Panc1 (cell line): ENCODE results near the gene SLC22A2.
"Not testable (repeated sequence)": the region's sequence is repeated elsewhere in the genome, so short reads cannot be mapped to it uniquely, and the experiment has no call there.

Experiments
- POLR2AphosphoS5 ChIP-seq: IDR thresholded peaks from 2 replicates; pipeline ENCODE4 v1.6.1; 2012; ENCODE audit warnings: mild to moderate bottlenecking, low read depth, low read length, moderate library complexity
- SIN3A ChIP-seq: IDR thresholded peaks from 2 replicates; pipeline ENCODE4 v1.6.1; 2012; ENCODE audit warnings: low read depth, mild to moderate bottlenecking, low read length, moderate library complexity, borderline replicate concordance; ENCODE audit not compliant: insufficient read depth
- TCF7L2 ChIP-seq: IDR thresholded peaks from 2 replicates; pipeline ENCODE4 v1.6.1; 2011; ENCODE audit warnings: mild to moderate bottlenecking, low read depth, low read length, inconsistent platforms
- TF ChIP-seq, protein P1 (sequence below): fragments of 450-650 bp; IDR thresholded peaks from 2 replicates; pipeline ENCODE4 v1.5.1; 2017; ENCODE audit warnings: mild to moderate bottlenecking
- TF ChIP-seq, protein P2 (sequence below), 2 experiments: IDR thresholded peaks; 2 replicates each; pipeline ENCODE4 v1.6.1; 2011 to 2012; ENCODE audit warnings: low read depth in 2 of 2, control low read depth in 1 of 2, low read length in 1 of 2, mild to moderate bottlenecking in 1 of 2, moderate library complexity in 1 of 2; ENCODE audit not compliant: insufficient read depth in 1 of 2

DNA sequence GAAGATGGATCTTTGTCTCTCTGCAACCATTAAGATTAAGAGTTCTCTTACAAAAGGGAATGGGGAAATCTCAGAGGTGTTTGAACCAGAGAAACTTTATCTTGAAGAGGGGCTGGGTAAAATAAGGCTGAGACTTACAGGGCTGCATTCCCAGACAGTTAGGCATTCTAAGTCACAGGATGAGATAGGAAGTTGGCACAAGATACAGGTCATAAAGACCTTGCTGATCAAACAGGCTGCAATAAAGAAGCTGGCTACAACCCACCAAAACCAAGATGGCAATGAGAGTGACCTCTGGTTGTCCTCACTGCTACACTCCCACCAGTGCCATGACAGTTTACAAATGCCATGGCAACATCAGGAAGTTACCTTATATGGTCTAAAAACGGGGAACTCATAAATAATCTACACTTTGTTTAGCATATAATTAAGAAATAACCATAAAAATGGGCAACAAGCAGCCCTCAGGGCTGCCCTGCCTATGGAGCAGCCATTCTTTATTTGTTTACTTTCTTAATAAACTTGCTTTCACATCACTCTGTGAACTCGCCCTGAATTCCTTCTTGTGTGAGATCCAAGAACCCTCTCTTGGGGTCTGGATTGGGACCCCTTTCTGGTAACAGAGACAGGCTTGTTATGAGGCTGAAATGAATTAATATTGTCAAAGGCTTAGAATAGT, 20.9 kb downstream of the SLC22A2 start:
- TF ChIP-seq, protein P1, sequence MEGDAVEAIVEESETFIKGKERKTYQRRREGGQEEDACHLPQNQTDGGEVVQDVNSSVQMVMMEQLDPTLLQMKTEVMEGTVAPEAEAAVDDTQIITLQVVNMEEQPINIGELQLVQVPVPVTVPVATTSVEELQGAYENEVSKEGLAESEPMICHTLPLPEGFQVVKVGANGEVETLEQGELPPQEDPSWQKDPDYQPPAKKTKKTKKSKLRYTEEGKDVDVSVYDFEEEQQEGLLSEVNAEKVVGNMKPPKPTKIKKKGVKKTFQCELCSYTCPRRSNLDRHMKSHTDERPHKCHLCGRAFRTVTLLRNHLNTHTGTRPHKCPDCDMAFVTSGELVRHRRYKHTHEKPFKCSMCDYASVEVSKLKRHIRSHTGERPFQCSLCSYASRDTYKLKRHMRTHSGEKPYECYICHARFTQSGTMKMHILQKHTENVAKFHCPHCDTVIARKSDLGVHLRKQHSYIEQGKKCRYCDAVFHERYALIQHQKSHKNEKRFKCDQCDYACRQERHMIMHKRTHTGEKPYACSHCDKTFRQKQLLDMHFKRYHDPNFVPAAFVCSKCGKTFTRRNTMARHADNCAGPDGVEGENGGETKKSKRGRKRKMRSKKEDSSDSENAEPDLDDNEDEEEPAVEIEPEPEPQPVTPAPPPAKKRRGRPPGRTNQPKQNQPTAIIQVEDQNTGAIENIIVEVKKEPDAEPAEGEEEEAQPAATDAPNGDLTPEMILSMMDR, result not testable (repeated sequence)
- TF ChIP-seq POLR2AphosphoS5, SIN3A, TCF7L2: not testable (repeated sequence)
- TF ChIP-seq, protein P2, sequence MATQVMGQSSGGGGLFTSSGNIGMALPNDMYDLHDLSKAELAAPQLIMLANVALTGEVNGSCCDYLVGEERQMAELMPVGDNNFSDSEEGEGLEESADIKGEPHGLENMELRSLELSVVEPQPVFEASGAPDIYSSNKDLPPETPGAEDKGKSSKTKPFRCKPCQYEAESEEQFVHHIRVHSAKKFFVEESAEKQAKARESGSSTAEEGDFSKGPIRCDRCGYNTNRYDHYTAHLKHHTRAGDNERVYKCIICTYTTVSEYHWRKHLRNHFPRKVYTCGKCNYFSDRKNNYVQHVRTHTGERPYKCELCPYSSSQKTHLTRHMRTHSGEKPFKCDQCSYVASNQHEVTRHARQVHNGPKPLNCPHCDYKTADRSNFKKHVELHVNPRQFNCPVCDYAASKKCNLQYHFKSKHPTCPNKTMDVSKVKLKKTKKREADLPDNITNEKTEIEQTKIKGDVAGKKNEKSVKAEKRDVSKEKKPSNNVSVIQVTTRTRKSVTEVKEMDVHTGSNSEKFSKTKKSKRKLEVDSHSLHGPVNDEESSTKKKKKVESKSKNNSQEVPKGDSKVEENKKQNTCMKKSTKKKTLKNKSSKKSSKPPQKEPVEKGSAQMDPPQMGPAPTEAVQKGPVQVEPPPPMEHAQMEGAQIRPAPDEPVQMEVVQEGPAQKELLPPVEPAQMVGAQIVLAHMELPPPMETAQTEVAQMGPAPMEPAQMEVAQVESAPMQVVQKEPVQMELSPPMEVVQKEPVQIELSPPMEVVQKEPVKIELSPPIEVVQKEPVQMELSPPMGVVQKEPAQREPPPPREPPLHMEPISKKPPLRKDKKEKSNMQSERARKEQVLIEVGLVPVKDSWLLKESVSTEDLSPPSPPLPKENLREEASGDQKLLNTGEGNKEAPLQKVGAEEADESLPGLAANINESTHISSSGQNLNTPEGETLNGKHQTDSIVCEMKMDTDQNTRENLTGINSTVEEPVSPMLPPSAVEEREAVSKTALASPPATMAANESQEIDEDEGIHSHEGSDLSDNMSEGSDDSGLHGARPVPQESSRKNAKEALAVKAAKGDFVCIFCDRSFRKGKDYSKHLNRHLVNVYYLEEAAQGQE (IDR thresholded peaks at IDR 0.05; ENCODE audit: insufficient read depth in 1 of 2, low read depth in 2 of 2, low read length in 1 of 2), result not testable (repeated sequence)
